ENCODE data around the gene MAPK8.

GRCh38 chr10:48470115-48470892 is 163.8 kb downstream of the MAPK8 start:
- TF ChIP-seq CTCF (IDR thresholded peaks at IDR 0.05) (no peak), EP300 (IDR thresholded peaks at IDR 0.05) (no peak), POLR2AphosphoS5 (IDR thresholded peaks at IDR 0.05) (no peak)
